Measurements from ENCODE around the gene ANKRD35.

Gene ANKRD35

DNA sequence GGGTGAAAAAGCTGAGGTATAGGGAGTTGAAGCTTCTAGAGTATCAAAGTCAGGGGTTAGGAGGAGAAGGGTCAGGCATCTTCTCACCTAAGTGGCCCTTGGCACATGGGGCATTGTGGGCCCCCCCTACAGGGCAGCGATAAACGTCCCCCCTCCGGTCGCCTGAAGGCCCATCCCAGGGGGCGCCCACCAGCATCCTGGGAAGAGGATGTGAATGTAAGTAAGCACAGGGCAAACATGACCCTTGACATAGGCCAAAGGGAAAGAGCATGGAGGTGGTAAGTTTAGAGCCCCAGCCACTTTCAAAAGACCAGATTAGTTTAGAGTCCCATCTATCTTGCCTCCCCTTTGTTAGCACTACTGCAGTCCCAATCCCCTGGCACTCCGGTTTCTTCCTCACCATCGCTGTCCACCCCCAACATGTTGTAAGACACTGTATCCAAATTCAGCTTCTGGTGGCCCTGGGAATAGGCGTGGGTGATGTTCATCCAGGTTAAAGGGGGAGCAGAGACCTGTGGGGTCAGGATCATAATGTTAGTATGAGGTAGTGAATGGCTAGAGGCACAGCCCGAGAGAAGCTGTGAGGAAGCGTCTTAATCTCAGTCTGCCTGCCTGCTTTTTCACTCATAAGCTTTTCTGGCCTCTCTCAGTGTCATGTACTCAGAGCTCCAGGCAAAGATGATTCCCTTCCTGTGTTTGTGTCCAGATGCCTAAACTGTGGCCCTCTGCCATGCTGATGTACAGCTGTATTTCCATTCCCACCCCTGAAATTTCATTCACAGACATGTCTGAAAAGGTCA, 21.5 kb upstream of the ANKRD35 start:
- TF ChIP-seq, protein P1, sequence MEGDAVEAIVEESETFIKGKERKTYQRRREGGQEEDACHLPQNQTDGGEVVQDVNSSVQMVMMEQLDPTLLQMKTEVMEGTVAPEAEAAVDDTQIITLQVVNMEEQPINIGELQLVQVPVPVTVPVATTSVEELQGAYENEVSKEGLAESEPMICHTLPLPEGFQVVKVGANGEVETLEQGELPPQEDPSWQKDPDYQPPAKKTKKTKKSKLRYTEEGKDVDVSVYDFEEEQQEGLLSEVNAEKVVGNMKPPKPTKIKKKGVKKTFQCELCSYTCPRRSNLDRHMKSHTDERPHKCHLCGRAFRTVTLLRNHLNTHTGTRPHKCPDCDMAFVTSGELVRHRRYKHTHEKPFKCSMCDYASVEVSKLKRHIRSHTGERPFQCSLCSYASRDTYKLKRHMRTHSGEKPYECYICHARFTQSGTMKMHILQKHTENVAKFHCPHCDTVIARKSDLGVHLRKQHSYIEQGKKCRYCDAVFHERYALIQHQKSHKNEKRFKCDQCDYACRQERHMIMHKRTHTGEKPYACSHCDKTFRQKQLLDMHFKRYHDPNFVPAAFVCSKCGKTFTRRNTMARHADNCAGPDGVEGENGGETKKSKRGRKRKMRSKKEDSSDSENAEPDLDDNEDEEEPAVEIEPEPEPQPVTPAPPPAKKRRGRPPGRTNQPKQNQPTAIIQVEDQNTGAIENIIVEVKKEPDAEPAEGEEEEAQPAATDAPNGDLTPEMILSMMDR (conservative IDR thresholded peaks at IDR 0.05) = no peak
- H3K27ac ChIP-seq = no peak overlapping the region

DNA sequence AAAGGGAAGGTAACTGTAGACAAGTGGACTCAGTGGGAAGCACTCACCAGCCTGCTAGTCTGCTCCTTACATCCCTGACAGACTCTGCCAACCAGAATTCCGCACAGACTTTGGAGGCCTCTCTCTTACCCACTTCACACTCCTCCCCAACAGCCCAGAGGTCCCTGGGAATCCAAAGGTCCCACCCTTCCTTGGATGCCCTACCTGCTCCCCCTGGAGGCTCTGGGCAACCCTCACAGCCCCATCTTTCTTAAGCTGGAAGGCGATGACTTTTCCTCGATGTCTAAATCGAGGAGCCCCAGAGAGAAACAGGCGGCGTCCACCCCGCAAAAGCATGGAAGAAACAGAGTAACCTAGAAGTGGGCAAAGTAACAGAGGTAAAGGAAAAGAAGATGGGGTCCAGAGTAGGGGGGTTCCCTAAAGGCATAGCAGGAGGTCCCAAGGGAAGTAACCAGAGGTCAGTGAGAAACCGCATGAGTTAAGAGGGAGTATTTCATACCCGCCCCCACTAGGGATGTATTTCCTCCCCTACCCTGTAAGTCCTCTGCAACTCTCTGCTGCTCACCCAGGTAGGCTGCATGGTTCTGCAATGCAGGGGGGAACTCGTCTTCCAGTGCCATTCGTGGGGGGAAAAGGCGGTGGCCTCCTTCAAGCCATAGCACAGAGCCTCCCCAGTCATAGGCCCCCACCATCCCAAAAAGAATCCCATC, 15.8 kb upstream of the ANKRD35 start:
- TF ChIP-seq, protein P1 (conservative IDR thresholded peaks at IDR 0.05) = no peak
- H3K27ac ChIP-seq = no peak overlapping the region

DNA sequence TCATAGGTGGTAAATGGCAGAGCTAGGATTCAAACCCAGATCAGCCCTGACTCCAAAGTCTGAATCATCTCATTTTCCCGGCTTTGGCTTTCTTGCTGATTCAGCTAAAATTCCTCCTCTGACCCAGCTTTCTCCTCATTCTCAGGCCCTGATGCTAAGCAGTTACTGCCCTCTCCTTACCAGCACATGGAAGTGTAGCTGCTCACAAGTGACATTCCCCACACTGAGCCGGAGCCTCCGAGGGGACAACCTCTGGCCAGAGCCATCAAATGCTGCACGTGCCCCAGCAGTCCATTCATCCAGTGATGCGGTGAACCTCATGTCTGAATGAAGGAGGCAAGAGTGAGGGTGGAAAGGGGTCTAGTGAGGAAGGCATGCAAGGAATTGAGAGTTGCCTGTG, 13.1 kb upstream of the ANKRD35 start:
- no peak overlapping the region for H3K27ac ChIP-seq
- TF ChIP-seq, protein P1 (conservative IDR thresholded peaks at IDR 0.05) = no peak

DNA sequence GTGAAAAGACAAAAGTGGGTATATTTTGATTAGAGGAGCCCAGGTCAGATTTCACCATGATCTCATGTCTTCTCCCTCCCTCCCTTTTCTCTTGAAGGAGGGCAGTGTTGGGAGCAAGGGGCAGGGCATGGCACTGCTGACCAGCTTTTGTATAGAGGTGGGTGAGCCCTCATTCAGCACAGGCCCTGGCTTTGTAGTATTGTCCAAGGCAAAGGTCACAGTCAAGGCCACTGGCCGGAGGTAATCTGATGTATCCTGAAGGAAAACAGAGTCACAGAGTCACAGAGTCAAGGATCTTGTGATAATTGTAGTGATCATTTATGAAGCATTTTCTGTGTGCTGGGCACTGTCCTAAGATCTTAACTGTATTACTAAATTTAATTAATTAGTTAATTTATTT, 12.3 kb upstream of the ANKRD35 start:
- H3K27ac ChIP-seq = no peak overlapping the region
- TF ChIP-seq, protein P1 (conservative IDR thresholded peaks at IDR 0.05) = no peak

DNA sequence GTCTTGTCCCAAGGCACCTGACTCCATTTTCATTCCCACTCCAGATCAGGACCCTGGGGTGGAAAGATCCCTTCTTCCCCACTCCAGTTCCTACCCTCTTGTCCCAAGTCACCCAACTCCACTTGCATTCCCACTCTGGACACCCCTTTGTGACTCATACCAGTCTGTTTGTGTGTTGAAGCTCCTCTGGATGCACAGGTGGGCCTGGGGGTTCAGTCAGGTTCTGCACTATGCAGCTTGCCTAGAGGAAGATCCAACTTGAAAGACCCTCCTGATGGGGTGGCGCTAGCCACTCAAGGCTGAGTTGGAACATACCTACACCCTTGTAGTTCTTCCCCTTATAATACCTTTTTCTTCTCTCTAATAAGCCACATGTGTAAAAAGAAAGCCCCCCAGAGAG, 9.8 kb upstream of the ANKRD35 start:
- H3K27ac ChIP-seq = no peak overlapping the region
- TF ChIP-seq, protein P1 (conservative IDR thresholded peaks at IDR 0.05) = no peak

DNA sequence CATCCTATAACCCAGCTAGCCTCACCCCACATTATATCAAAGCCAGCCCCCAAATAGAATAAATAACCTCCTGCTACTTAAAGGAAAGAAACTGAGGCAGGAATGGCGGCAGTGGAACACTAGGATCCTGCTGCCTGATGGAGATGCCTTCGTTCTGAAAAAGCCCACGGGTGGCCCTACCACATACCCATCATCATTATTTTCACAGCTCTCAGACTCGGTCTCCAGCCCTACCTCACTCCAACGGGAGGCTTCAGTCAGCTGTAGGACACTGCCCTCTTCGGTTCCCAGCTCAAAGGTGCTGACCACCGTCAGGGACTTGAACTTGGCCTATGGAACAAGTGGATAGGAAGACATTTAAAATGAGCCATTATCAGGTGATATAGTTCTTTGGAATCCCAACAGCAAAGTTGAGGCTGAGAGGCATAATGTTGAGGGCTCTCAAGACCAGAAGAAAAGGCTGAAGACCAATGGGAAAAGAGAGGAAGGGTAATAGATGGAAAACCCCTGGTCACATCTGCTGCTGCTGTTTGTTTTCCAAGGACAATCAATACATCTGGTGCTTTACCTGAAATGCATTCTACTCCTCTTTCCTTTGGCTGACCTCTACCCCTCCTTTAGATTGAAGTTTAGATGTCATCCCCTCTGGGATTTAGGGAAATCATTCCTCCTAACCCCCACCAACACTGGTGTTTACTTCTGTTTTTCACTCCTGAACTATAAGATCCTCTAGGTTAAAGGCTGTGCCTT, 7.8 kb upstream of the ANKRD35 start:
- TF ChIP-seq, protein P1 (conservative IDR thresholded peaks at IDR 0.05) = no peak
- peak overlapping the region; percentile 96 for H3K27ac ChIP-seq

DNA sequence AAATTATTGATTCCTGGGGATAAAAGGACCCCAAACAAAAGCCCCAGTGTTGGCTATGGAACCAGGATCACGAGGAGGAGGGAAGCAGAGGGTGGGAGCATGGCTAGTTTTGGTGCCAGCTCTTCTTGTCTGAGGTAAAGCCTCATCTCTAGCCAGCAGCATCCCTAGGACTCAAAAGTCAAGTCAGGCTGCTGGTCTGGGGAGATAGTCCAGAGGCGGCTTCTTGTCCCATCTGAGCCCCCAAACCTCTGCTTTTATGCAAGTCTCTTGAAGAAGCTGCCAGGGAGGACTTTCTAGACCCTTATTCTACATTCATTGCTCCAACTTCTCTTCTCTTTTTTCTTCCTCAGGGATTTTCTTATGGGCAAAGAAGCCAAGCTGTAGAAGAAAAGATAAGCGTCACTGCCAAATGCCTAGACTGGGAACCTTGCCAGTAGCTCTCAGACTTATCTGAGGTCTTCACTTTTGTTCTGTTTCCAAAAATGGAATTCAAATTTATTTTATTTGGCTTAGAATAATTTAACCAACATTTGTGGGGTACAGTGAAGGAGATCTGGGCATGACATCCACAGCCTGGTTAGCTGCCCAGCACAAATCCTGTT, 6.9 kb upstream of the ANKRD35 start:
- peak overlapping the region; percentile 96 for H3K27ac ChIP-seq
- TF ChIP-seq, protein P1 (conservative IDR thresholded peaks at IDR 0.05) = no peak
